Urothelium cell line (cell line): ENCODE data around the gene EPM2A.
"Not testable (repeated sequence)": the region's sequence is repeated elsewhere in the genome, so short reads cannot be mapped to it uniquely, and the experiment has no call there.

Experiments used
- DNase-seq: peaks from one replicate; pipeline ENCODE4 v3.0.0; 2011; ENCODE audit warnings: low spot score, mixed read lengths
- FAIRE-seq: peaks from 2 replicates; lab custom pipeline; 2011; peaks lifted over from hg19 to GRCh38; lab: Jason Lieb, UNC

Gene EPM2A

GRCh38 chr6:145735356-145736165 lies at the start of gene EPM2A:
TSS of gene EPM2A (minus strand) at chr6:145735520. CDS start at chr6:145735498, 22 bp downstream.
- peak; percentile 37 for FAIRE-seq
- DNase-seq = peak; percentile 81

- FAIRE-seq (no peak), DNase-seq (no peak)
Measured at GRCh38 chr6:145784683-145785082, 49.4 kb upstream of the EPM2A start.

- no peak for DNase-seq
- FAIRE-seq = no peak
Measured at GRCh38 chr6:145783796-145784195, 48.5 kb upstream of the EPM2A start.

GRCh38 chr6:145772846-145773245 lies 37.5 kb upstream of the EPM2A start:
- FAIRE-seq (no peak), DNase-seq (no peak)

GRCh38 chr6:145765449-145765848 lies 30.1 kb upstream of the EPM2A start:
- no peak for FAIRE-seq
- no peak for DNase-seq

- FAIRE-seq = no peak
- DNase-seq = no peak
Measured at GRCh38 chr6:145763742-145764141, 28.4 kb upstream of the EPM2A start.

GRCh38 chr6:145761584-145761983 lies 26.3 kb upstream of the EPM2A start:
- DNase-seq (no peak), FAIRE-seq (no peak)

GRCh38 chr6:145758113-145758512 lies 22.8 kb upstream of the EPM2A start:
- DNase-seq = no peak
- no peak for FAIRE-seq

- FAIRE-seq (no peak), DNase-seq (peak; percentile 32)
Measured at GRCh38 chr6:145756170-145756662, 20.9 kb upstream of the EPM2A start.

GRCh38 chr6:145755682-145756081 lies 20.4 kb upstream of the EPM2A start:
- DNase-seq = no peak
- no peak for FAIRE-seq

GRCh38 chr6:145752638-145753037 lies 17.3 kb upstream of the EPM2A start:
- FAIRE-seq = no peak

GRCh38 chr6:145749632-145750031 lies 14.3 kb upstream of the EPM2A start:
- DNase-seq = peak; percentile 13
- FAIRE-seq = no peak

More at GRCh38 chr6:145752638-145753037, 17.3 kb upstream of the EPM2A start:
- DNase-seq = no peak

GRCh38 chr6:145745861-145746260 lies 10.5 kb upstream of the EPM2A start:
- DNase-seq = no peak
- FAIRE-seq = no peak

- FAIRE-seq (no peak), DNase-seq (no peak)
Measured at GRCh38 chr6:145744619-145745018, 9.3 kb upstream of the EPM2A start.

GRCh38 chr6:145743332-145743731 lies 8.0 kb upstream of the EPM2A start:
- no peak for FAIRE-seq

GRCh38 chr6:145742472-145742871 lies 7.2 kb upstream of the EPM2A start:
- not testable (repeated sequence) for FAIRE-seq, DNase-seq

More at GRCh38 chr6:145743332-145743731, 8.0 kb upstream of the EPM2A start:
- no peak for DNase-seq

- not testable (repeated sequence) for FAIRE-seq
Measured at GRCh38 chr6:145739685-145740084, 4.4 kb upstream of the EPM2A start.

GRCh38 chr6:145738265-145738664 lies 2.9 kb upstream of the EPM2A start:
- no peak for FAIRE-seq
- DNase-seq = no peak

More at GRCh38 chr6:145739685-145740084, 4.4 kb upstream of the EPM2A start:
- DNase-seq = not testable (repeated sequence)

GRCh38 chr6:145736661-145737144 lies 1.4 kb upstream of the EPM2A start:
- no peak for FAIRE-seq
- DNase-seq = no peak

GRCh38 chr6:145734486-145735355 lies 599 bp downstream of the EPM2A start:
- FAIRE-seq (peak; percentile 27), DNase-seq (peak; percentile 89)

GRCh38 chr6:145733810-145734209 lies 1.5 kb downstream of the EPM2A start:
- FAIRE-seq (no peak), DNase-seq (no peak)
